GM21528 (cell line): ENCODE measurements around the gene GATAD2A.

Experiments
- ATAC-seq: cut with Tn5 transposase; IDR thresholded peaks from one replicate; pipeline ENCODE4 v1.9.1; 2021; ENCODE audit warnings: mild to moderate bottlenecking, moderate library complexity; ENCODE audit not compliant: unreplicated experiment, low FRiP score

Gene GATAD2A

GRCh38 chr19:19526581-19527370 lies 121.3 kb downstream of the GATAD2A start:
- no peak for ATAC-seq

DNA sequence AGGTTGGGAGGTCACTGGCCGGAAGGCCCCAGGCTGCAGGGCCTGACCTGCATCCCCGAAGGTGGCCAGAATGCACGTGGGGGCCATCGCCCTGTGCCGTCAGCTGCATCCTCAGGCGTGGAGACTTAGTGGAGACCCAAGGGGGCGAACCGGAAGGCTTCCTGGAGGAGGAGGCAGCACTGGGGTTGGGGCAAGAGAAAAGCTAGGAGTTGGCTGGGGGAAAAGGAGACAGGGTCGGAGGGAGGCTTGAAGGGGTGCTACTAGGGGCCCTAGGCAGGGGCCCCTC lies 121.8 kb downstream of the GATAD2A start:
- ATAC-seq = no peak

DNA sequence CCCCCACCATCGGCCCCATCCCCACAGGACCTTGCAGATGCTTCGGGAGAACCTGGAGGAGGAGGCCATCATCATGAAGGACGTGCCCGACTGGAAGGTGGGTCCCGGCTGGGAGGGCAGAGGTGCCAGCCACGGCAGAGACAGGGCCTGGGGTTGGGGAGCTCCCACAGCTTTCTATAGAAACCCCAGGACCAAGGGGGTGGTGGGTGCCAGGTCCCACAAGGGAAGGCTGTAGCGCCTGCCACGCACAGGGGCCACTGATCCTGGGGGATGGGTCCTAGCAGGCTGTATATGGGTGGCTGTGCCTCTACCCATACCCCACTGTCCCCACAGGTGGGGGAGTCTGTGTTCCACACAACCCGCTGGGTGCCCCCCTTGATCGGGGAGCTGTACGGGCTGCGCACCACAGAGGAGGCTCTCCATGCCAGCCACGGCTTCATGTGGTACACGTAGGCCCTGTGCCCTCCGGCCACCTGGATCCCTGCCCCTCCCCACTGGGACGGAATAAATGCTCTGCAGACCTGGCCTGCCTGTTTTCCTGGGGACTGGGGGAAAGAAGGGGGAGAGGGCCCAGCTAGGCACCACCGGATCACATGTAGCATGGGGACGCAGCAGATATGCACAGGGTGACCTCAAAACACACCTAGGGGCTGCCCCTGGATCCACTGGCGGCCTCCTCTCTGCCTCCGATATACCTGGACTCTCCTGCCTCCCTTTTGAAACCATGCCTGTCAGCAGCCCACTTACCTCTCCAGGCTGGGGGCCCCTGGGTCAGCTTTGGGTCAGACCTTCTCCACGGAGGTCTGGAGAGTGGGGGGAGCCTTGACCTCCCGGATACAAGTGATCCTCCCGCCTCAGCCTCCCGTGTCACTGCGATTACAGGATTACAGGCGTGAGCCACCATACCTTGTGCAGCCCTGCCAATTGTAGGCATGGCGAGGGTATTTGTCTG lies 122.5 kb downstream of the GATAD2A start:
- no peak for ATAC-seq

DNA sequence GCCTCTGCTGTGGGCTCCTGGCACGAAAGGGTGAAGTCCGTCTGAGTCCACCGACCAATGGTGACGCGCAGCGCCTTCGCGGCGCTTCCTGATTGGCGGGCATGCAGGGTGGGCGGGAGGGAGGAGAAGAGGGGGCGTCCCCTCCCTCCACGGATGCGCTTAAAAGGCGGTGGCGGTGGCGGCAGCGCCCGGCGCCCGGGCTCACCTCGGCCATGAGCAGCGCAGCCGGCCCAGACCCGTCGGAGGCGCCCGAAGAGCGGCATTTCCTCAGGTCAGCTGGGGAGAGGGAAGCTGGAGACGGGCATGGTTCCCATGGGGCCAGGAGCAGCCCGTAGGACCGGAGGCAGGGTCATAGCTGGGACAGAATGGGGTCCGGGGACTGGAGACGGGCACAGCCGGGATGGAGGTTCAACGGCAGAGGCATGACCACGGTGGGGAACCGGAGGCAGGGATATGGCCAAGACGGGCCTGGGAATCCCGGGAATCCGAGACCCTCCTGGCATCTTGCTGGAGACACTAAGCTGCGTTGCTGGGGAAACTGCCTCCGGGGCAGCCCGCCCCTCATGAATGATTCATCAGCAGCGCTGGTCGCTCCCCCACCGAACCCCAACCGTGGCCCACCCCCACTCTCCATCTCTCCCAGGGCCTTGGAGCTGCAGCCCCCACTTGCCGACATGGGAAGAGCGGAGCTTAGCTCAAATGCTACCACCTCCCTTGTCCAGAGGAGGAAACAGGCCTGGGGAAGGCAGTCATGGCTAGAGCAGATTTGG lies 123.4 kb downstream of the GATAD2A start, which contains the start of gene YJEFN3:
YJEFN3 (plus strand) TSS at position 191 of the 770 bp plus-strand sequence; CDS start at position 213, 22 bp downstream.
- ATAC-seq = no peak

DNA sequence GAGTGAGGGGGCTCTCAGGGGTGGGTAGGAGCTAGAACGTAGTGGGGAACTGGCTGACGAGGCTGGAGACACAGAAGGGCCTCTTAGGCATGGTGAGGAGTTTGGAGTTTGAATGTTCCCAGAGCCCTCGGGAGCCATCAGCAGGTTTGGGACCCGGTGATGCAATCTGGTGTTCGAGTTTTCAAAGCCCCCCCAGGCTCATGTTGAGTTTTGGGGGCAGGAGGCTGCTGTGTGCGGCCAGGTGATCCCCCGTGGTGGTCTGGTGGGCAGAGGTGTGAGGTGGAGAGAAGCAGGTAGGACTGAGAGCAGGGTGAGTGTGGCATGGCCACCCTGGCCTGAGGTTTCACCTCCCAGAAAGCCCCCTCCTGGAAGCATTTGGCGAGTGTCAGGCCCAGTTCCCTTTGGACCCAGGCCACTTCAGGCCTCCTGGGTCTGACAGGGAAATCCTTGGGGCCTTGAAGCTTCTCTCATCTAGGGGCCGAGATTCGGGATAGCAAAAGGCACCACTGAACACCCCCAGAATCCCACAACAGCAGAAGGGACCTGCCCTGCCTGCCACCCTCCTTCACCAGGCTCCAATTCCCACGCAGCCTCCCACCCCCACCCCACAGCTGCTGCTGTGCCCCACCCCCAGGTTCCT lies 124.4 kb downstream of the GATAD2A start:
- ATAC-seq = no peak

DNA sequence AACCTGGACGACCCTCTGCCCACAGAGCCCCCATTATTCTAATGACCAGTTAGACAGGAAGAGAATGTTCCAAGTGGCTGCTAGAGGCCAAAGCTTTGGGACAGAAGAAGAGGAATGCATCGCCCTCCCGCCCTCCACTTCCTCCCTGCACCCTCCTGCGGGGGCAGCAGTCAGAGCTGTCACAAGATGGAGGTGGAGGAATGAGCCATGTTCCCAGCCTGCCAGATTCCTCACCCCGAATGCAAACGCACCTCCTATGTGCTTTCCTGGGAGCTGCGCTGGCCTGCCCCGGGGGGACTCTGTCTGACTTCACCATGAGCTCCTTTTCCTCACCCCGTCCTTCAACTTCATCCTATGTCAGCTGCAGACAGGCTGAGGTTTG lies 124.9 kb downstream of the GATAD2A start:
- no peak for ATAC-seq

- no peak for ATAC-seq
Measured at GRCh38 chr19:19530889-19531288, 125.4 kb downstream of the GATAD2A start.

DNA sequence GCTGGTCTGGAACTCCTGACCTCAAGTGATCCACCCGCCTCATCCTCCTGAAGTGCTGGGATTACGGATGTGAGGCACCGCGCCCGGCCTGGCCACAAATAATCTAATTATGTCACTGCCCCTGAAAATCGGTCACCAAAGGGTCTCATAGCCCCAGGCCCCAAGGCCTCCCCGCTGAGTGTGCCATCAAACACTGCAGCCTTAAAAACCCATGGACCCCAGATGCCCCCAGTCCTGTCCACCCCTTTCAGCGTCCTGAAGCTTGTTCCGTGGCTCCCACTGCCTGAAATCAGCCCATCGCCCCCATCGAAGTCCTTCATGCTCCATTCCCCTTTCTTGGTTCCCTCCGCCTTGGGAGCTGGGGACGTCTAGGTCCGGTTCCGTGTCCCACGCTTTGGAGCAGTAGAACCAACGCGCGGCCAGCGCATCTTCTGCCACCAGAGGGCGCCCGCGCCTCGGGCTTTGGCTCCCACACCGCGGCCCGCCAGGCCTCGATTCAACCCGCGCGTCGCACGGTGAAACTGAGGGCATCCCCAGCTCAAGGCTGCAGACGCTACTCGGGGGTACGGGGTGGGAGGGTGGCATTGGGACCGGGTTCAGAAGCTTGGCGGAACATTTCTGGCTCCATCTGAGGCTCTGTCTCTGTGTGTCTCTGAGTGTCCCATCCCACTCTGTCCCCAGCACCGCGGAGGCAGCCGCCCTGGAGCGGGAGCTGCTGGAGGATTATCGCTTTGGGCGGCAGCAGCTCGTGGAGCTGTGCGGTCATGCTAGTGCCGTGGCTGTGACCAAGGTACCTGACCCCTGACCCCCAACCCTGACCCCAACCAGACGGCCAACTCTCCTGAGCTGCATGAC lies 126.7 kb downstream of the GATAD2A start:
- ATAC-seq = no peak

DNA sequence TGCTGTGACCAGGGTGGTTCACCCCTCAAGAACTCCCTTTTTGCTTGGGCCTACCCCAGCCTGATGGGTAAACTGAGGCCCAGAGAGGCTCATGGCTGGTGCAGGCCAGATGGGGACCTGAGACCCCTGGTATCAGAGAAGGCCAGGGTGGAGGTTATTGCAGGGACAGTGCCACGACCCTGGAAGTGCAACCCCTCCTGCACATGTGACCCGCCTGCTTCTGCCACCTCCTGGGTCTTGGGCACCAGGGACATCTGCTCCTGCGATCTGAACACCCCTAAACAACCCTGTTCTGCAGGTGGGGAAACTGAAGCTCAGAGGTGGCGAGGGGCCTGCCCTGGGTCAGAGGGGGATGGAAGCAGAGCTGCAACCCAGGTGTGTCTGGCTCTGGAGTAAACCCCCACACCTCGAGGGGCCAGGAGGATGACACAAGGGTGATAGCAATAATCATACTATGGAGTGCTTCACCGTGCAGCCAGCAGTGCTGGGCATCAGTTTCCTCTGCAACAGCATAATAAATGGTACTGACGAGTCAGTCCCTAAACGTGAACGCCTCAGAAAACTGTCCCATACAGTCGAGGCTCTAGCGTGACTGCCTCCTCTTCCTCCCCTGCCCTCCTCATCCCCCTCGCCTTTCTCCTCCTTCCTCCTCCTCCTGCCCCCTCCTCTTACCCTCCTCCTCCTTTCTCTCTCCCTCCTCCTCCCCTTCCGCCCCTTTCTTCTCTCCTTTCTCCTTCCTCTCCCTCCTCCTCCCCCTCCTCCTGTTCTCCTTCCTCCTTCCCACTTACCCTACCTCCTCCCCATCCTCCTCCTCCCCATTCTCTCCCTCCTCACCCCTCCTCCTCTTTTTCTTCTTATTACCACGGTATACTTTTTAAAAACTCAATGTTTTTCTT lies 127.6 kb downstream of the GATAD2A start:
- no peak for ATAC-seq

- ATAC-seq = no peak
Measured at GRCh38 chr19:19533841-19534240, 128.4 kb downstream of the GATAD2A start.

GRCh38 chr19:19534556-19535265 lies 129.2 kb downstream of the GATAD2A start:
- no peak for ATAC-seq

GRCh38 chr19:19535311-19536191 lies 130.1 kb downstream of the GATAD2A start:
- ATAC-seq = no peak

- no peak for ATAC-seq
Measured at GRCh38 chr19:19537075-19538048, 131.9 kb downstream of the GATAD2A start.

DNA sequence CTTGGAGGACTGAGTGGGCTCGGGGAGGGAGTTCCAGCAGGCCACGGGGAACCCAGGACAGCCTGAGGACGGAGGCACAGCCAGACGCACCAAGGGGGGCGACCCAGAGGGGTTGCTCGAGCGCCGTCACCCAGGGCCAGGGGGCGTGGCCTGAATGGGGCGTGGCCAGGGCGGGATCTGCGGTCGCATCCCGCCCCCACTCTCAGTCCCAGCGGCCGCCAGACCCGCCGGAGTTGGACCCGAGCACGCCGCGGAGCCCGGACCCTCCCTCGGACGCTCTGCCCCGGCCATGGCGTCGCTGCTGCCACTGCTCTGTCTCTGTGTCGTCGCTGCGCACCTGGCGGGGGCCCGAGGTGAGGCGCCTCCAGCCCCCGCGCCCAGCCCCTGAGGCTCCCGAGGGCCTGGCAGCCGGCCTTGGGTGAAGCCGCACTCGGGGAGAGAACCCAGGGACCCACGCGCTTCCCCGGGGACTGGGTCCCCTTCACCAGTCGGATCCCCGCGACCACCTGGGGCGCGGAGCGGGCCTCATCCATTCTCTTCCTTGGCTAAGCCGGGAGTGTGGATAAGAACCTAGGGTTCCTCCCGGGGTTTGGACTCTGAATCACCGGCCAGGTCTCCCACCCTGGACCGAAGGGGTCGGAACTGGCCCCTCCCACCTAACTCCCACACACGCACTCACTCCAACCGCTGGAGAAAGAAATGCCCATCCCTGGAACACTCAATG lies 132.7 kb downstream of the GATAD2A start, which contains the start of gene CILP2:
CILP2 (plus strand) TSS at position 205 of the 724 bp plus-strand sequence; CDS start at position 290, 85 bp downstream.
- ATAC-seq = no peak

DNA sequence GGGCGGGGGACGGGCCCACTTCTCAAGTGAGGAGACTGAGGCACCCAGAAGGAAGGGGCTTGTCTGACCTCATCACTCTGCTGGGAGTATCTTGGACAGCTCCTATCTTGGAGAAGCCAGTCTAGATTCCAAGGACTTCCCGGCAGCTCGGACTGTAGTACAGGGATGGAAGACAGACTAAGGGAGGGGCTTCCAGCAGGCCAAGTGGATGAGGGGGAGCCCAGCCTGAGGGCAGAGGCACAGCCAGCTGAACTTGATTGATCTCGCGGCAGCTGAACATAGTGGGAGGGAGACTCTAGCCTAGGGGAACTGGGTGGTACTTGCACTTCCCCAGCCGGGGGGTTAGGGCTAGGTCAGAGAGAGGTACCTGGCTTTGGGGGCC lies 133.3 kb downstream of the GATAD2A start:
- no peak for ATAC-seq
